ENCODE measurements around the gene NUDT17. TPM values are rescaled to one million over a fixed set of nuclear protein-coding genes. Genes with fewer than 3 reads are reported as not detected.

NUDT17 gene
- total and polyA plus RNA-seq, 2 of the 8 experiments (the other 6 are each of a cell fraction or from before 2014, with no cell fraction given): 2.7 to 4.1 TPM

GRCh38 chr1:145806408-145806807 lies 39.0 kb upstream of the NUDT17 start:
- no peak overlapping the region for H3K4me3 ChIP-seq (ENCODE audit: extremely low read depth in 1 of 4, insufficient read depth in 2 of 4, low read depth in 3 of 4, low read length in 4 of 4)
- no peak overlapping the region for H3K27ac ChIP-seq (ENCODE audit: low read depth, low read length)
- H2BK15ac ChIP-seq (ENCODE audit: low read length): no peak overlapping the region
- H3K23me2 ChIP-seq (ENCODE audit: low read depth, low read length): no peaks in the 10 kb centered on the region
- no peak overlapping the region for H3K18ac ChIP-seq (ENCODE audit: extremely low read depth, low read length)
- no peak overlapping the region for H2BK120ac ChIP-seq (replicated peaks; ENCODE audit: low read depth, low read length)
- no peak overlapping the region for H2BK12ac ChIP-seq (ENCODE audit: low read depth, low read length)
- H3K14ac ChIP-seq (ENCODE audit: insufficient read length): no peak overlapping the region
- no peak overlapping the region for H2BK20ac ChIP-seq (ENCODE audit: low read length)
- H2AK5ac ChIP-seq (ENCODE audit: low read depth, low read length): no peak overlapping the region
- no peak overlapping the region for H2AFZ ChIP-seq (ENCODE audit: low read length)
- H3K4me2 ChIP-seq (ENCODE audit: insufficient read depth in 1 of 2, low read depth in 2 of 2, low read length in 2 of 2): no peak overlapping the region; a peak in 1 of 4 replicates
- CTCF ChIA-PET (ENCODE audit: partially characterized antibody): interaction anchor here (0.6 to 1.2 kb wide), 3 partner anchors 38 to 192 kb away, joined by 3 to 6 read pairs (median 3); partner anchors contain the start of gene NUDT17
- no peak overlapping the region for H4K8ac ChIP-seq (ENCODE audit: extremely low read depth, insufficient read depth, low read length)
- TF ChIP-seq KDM5A (IDR thresholded peaks at IDR 0.05; ENCODE audit: low read length) (no peak), SP4 (IDR thresholded peaks at IDR 0.05; ENCODE audit: low read length) (no peak), MAFK (IDR thresholded peaks at IDR 0.05; ENCODE audit: low read depth, low read length) (no peak), EGR1 (IDR thresholded peaks at IDR 0.05; ENCODE audit: borderline replicate concordance, low read depth, low read length) (no peak), CBX5 (IDR thresholded peaks at IDR 0.05; ENCODE audit: low read depth, low read length) (no peak), SP1 (IDR thresholded peaks at IDR 0.05; ENCODE audit: low read depth, low read length) (no peak), CREB1 (IDR thresholded peaks at IDR 0.05) (no peak), PHF8 (conservative IDR thresholded peaks at IDR 0.05; ENCODE audit: low read depth, low read length) (no peak), EP300 (IDR thresholded peaks at IDR 0.05; ENCODE audit: borderline replicate concordance in 1 of 2, low read depth in 2 of 2, low read length in 2 of 2) (no peak), TAF1 (IDR thresholded peaks at IDR 0.05; ENCODE audit: low read depth, low read length) (no peak), ASH2L (IDR thresholded peaks at IDR 0.05; ENCODE audit: low read length) (no peak), SIX5 (IDR thresholded peaks at IDR 0.05; ENCODE audit: low read depth, low read length) (no peak), RBBP5 (IDR thresholded peaks at IDR 0.05; ENCODE audit: borderline replicate concordance, low read depth, low read length) (no peak), NRF1 (IDR thresholded peaks at IDR 0.05; ENCODE audit: low read depth, low read length) (no peak)
- H3K9ac ChIP-seq (replicated peaks in 1 of 4; ENCODE audit: extremely low read depth in 1 of 4, low read depth in 3 of 4, low read length in 3 of 4): no peak overlapping the region
- H3K4me1 ChIP-seq (replicated peaks in 1 of 4; ENCODE audit: control insufficient read depth in 3 of 4, insufficient read depth in 4 of 4, low read length in 3 of 4): peaks cover 0 to 5% (median 1%) of the 10 kb centered on the region in 4 experiments; a peak in 4 of 7 replicates
- no peaks in the 10 kb centered on the region for H3K27me3 ChIP-seq (replicated peaks in 1 of 4; ENCODE audit: control insufficient read depth in 3 of 4, extremely low read depth in 1 of 4, insufficient read depth in 3 of 4, low read length in 3 of 4)
- no peak overlapping the region for H4K91ac ChIP-seq (replicated peaks; ENCODE audit: insufficient read length, low read length)
- H3K4ac ChIP-seq (replicated peaks; ENCODE audit: insufficient read length, low read depth, low read length): no peak overlapping the region
- no peak overlapping the region for H3K56ac ChIP-seq (replicated peaks; ENCODE audit: insufficient read length, low read depth, low read length)
- peaks cover 0 to 2% of the 10 kb centered on the region in 2 experiments for H4K20me1 ChIP-seq (replicated peaks in 1 of 2; ENCODE audit: control insufficient read depth in 1 of 2, insufficient read depth in 2 of 2, low read length in 2 of 2)
- POLR2A ChIA-PET (ENCODE audit: partially characterized antibody): interaction anchor here (0.8 to 1.7 kb wide), 2 partner anchors 10 to 18 kb away, joined by 3 to 6 read pairs; partner anchors contain the start of genes POLR3C and RNF115
- DNase-seq (ENCODE audit: low read depth in 1 of 2, low spot score in 2 of 2) (no peak), FAIRE-seq (no peak)
- no peak overlapping the region for H4K5ac ChIP-seq (ENCODE audit: insufficient read length, low read depth, low read length)
- no peaks in the 10 kb centered on the region for H3K36me3 ChIP-seq (ENCODE audit: control insufficient read depth in 2 of 4, insufficient read depth in 4 of 4, low read length in 3 of 4)
- WGBS, 2 experiments (ENCODE audit: extremely low coverage in 1 of 2, insufficient coverage in 1 of 2, insufficient read length in 1 of 2, insufficient replicate concordance in 2 of 2, low coverage in 1 of 2, low lambda C conversion rate in 2 of 2, missing lambda C conversion rate in 1 of 2): 86% methylated on average over 4 of the region's 4 CpGs; no CpG with 5 or more reads in 1 of the 2 experiments
- H3K23ac ChIP-seq (ENCODE audit: insufficient read length): no peak overlapping the region
- H3K9me3 ChIP-seq (ENCODE audit: insufficient read depth in 2 of 2, low read depth in 1 of 2, low read length in 1 of 2): no peaks in the 10 kb centered on the region
- H2BK5ac ChIP-seq (ENCODE audit: low read depth, low read length): no peak overlapping the region
- no peaks in the 10 kb centered on the region for H3K79me1 ChIP-seq (ENCODE audit: low read depth, low read length)
- H3K79me2 ChIP-seq (ENCODE audit: control insufficient read depth in 1 of 2, insufficient read depth in 2 of 2, low read length in 2 of 2): peaks cover 0 to 26% of the 10 kb centered on the region in 2 experiments; a peak in 2 of 4 replicates
